ENCODE results near the gene MS4A12.
"Not testable (repeated sequence)": the region's sequence is repeated elsewhere in the genome, so short reads cannot be mapped to it uniquely, and the experiment has no call there.

MS4A12 gene, protein sequence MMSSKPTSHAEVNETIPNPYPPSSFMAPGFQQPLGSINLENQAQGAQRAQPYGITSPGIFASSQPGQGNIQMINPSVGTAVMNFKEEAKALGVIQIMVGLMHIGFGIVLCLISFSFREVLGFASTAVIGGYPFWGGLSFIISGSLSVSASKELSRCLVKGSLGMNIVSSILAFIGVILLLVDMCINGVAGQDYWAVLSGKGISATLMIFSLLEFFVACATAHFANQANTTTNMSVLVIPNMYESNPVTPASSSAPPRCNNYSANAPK

GRCh38 chr11:60492488-60493009 is at the start of gene MS4A12:
Gene MS4A12 (plus strand): TSS chr11:60492778. CDS start chr11:60497319, 4,541 bp downstream.
- no peak for DNase-seq

- no peak for DNase-seq
These were observed 45.5 kb upstream of the MS4A12 start for GRCh38 chr11:60447070-60447469.

DNA sequence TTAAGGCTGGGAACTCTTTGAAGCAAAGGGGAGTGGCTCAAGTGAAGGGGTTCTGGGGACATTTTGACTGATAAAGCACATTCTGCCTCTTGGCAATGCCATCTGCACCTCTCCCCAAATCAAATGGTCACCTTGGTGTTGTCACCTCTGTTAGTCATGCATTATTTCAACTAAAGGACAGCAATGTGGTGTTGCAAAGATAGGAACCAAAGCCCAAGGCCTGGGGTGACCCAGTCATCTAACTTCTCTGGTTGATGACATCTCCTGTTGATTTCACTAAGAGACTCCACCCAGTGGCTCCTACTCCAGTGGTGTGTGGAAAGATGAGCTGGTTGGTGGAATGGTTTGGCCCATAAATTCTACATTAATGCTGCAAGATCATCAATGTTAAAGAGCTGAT is 44.7 kb upstream of the MS4A12 start:
- no peak for DNase-seq

- DNase-seq: not testable (repeated sequence)
These were observed 41.4 kb upstream of the MS4A12 start for GRCh38 chr11:60451185-60451584.

- no peak for DNase-seq
These were observed 38.4 kb upstream of the MS4A12 start for GRCh38 chr11:60454212-60454611.

GRCh38 chr11:60455531-60456042 is 37.0 kb upstream of the MS4A12 start, which contains the start of gene MS4A1:
Gene MS4A1 (plus strand): TSS chr11:60455847. CDS start chr11:60462375, 6,528 bp downstream.
- DNase-seq: no peak

DNA sequence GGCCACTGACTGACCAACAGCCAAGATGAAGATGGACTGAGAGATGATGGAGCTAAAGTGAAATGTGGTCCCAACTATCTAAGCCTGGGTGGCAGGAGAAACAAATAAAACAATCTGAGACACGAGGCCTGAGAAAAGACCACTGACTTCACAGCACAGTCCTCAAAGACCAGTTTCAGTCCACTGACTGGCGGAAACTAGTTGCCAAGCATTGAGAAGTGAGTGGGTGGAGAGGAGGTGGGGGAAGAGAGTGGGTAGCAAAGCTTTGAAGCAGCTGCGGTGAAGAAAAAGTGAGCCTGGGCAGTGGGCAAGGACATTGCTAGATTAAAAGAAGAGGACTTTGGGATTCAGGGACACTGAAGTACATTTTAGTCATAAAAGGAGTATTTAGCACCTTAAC is 35.0 kb upstream of the MS4A12 start:
- DNase-seq: no peak

- DNase-seq: no peak
These were observed 33.2 kb upstream of the MS4A12 start for GRCh38 chr11:60459345-60459744.

DNA sequence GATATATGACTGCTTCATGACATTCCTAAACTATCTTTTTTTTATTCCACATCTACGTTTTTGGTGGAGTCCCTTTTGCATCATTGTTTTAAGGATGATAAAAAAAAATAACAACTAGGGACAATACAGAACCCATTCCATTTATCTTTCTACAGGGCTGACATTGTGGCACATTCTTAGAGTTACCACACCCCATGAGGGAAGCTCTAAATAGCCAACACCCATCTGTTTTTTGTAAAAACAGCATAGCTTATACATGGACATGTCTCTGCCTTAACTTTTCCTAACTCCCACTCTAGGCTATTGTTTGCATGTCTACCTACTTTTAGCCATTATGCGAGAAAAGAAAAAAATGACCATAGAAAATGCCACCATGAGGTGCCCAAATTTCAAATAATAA is 23.7 kb upstream of the MS4A12 start:
- DNase-seq: no peak

DNA sequence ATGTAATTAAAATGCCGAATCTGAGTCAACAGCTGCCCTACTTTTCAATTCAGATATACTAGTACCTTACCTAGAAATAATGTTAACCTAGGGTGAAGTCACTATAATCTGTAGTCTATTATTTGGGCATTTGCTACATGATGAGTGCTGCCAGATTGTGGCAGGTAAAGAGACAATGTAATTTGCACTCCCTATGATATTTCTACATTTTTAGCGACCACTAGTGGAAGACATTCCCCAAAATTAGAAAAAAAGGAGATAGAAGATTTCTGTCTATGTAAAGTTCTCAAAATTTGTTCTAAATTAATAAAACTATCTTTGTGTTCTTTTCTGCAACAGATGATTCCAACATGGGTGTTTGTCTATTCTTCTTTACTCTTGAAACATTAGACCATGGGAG is 22.9 kb upstream of the MS4A12 start:
- DNase-seq: no peak

DNA sequence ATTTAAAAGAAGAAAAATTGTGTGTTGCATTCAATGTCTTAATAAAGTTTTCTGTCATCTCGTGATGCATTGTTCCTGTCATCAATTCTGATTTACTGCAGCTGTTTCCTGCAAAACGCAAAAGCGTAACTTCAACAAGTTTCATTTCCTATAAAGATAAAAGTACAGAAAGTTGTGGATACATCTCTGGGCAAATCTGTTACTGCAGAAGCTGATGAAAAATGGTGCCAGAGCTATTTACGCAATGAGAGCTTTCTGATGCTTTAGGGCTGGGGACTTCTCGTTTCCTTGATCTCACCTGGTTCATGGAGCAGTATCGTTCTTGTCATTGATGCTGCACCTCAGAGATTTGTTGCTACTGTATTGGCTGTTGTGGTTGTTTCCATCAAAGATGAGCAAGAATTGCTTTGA is 15.5 kb upstream of the MS4A12 start:
- no peak for DNase-seq

DNA sequence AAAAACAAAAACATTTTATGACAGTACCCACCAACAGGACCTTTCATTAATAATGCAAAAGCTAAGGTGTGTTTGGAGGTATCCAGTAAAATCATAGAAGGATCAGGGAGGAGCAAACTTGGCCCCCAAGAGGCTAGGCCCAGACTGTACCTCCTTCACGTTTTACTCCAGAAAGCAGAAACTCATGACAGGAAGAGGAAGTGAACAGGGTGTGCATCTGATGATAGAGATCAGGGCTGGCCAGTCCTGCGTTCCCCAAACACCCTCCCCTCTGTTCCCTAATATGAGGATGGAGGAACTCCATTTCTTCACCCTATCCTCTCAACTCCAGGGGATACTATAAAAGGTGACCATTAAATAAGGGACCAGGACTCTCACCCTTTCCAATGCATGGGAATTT is 10.2 kb upstream of the MS4A12 start:
- DNase-seq: no peak

DNA sequence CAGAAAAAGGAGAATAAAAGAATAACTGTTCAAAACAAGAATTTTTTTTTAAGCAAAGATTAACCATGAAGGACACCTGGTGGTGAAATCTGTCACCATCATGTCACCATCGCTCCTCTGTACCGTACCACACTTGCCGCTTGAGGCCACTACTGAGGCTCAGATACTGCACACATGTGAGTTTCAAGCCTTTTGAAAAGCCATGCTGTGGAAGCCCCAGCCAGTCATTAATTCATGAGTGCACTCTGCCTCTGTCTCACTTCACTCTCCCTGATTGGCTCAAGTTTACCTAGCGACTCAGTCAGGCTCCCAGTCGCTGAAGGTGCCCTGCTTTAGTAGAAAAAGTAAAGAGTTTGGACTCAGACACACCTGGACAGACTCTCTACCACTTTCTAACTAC is 6.6 kb upstream of the MS4A12 start:
- DNase-seq: peak; percentile 53

GRCh38 chr11:60493454-60493853 is 876 bp downstream of the MS4A12 start:
- no peak for DNase-seq

GRCh38 chr11:60498399-60498798 is 5.8 kb downstream of the MS4A12 start:
- no peak for DNase-seq

DNA sequence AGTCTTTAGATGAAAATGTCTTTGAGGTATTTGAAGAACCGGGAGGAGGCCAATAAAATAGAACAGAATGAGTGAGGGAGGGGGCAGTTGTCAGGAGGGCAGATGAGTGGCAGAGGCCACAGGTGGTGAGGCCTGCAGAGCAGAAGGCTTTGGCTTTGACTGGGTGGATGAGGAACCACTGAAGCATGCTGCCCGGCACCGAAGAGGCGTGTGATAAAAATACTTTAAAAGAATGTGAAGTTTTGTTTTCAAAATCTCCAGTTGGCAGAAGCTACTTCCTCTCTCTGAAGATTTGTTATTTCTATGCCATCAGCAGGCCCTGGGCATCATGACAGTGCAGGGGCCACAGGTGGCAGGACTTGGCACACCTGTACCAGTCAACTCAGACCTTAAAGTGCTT is 6.3 kb downstream of the MS4A12 start:
- DNase-seq: no peak

- DNase-seq: no peak
These were observed 7.8 kb downstream of the MS4A12 start for GRCh38 chr11:60500276-60500910.

DNA sequence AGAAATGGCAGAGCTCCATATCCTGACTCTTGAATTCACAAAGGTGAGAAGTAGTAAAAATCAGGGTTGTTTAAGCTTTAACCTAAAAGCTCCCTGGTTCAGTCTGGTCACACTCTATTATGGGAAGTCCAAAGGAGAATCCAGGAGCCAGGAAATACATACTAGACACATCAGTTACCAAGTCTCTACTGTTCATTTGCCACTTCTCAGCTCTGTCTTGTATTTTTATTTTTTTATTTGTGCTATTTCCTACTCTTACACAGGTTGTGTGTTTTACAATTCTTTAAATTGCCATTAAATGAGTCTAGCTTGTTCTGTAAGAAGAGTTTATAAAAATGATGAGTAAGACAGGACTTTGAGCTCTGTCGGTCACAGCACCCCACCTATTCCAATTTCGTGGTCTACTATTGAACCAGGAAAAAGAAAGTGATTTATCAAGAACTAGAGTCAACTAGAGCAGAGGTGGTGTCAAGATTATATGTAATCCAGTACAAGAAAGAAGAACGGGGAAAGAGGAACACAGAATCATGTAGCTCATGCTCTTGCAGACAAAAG is 9.7 kb downstream of the MS4A12 start:
- no peak for DNase-seq

DNA sequence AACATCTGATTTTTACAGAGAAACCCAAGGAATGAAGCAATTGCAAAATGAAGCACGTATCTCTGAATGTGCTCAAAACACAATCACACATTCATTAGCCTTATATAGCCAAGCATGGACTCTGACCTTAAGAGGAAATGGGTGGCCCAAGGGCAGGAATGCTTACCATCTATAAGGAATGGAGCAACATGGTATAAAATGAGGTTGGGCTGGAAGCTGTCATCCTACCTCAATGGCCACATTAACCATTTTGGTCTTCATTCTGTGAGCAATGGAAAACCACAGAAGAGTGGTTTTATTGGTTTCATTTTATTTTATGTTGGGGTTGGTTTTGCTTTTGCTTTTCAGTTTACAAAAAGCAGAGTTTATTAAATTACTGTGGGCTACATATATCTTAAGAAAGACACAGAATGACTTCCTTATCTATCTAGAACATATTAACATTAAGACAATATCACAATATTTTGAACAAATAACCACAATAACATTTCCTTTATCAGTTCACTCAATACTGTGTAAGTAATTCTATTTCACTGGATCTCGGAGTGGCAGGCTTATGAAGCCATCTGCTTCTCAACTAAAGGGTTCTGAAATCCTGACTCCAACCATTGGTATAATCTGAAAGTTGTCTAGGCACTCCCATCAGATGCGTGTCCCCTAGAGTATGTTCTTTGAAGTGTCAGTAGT is 11.8 kb downstream of the MS4A12 start:
- no peak for DNase-seq

GRCh38 chr11:60509609-60510008 is 17.0 kb downstream of the MS4A12 start:
- not testable (repeated sequence) for DNase-seq

DNA sequence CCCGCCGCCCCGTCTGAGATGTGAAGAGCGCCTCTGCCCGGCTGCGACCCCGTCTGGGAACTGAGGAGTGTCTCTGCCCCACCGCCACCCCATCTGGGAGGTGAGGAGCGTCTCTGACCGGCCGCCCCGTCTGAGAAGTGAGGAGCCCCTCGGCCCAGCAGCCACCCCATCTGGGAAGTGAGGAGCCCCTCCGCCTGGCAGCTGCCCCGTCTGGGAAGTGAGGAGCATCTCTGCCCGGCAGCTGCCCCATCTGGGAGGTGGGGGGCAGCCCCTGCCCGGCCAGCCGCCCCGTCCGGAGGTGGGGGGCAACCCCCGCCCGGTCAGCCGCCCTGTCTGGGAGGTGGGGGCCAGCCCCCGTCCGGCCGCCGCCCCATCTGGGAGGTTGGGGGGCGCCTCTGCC is 17.6 kb downstream of the MS4A12 start:
- not testable (repeated sequence) for DNase-seq

DNA sequence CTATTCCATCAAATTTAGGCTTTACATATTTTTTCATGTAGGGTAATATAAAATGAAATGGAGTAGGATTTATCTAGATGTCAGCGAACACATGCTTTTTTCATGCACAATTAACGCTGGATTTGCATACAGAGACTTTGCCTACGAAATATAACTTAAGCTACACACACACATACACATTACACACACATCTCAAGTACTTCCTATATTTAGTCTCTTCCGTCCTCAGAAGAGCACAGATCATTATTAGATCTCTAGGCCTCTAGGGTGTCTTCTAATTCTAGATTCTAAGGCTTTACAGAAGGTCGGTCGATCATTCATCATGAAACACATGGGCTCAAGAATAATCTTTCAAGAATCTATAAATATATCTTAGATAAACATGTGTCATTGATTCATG is 18.8 kb downstream of the MS4A12 start:
- no peak for DNase-seq

- no peak for DNase-seq
These were observed 20.2 kb downstream of the MS4A12 start for GRCh38 chr11:60512651-60513225.

Measured in 8988T (cell line).